HL-60 (cell line): ENCODE data around the gene ENTPD6.

Experiments
- CTCF ChIP-seq: IDR thresholded peaks from one replicate; pipeline ENCODE4 v1.5.1; 2011; ENCODE audit warnings: low read length, control low read depth, inconsistent platforms; ENCODE audit not compliant: insufficient read depth
- POLR2AphosphoS5 ChIP-seq: IDR thresholded peaks from 2 replicates; pipeline ENCODE4 v1.6.1; 2012; ENCODE audit warnings: low read depth
- REST ChIP-seq: IDR thresholded peaks from 2 replicates; pipeline ENCODE4 v1.6.1; 2012; ENCODE audit warnings: low read depth; ENCODE audit not compliant: insufficient replicate concordance
- SPI1 ChIP-seq: IDR thresholded peaks from 2 replicates; pipeline ENCODE4 v1.6.1; 2012; ENCODE audit warnings: low read depth, mild to moderate bottlenecking, borderline replicate concordance

DNA sequence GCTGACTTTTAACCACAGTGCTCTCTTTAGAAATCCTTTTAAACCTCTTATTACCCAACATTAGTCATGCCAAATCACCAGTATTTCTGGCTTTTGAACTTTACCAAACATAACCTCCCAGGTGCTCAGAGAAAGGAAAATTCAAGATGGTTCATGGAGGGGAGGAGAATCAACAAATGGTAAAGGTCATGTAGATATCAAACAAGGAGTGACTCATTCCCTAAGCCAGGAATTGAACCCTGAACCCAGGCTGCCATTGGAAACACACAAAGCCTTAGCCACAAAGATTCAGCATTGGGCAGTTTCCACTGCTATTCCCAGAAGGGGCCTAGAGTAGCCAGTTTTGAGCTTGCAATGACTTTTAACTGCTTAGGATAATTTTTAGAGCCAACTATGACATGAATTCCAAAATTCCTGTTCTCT is 21.6 kb upstream of the ENTPD6 start:
- TF ChIP-seq CTCF, result no peak
- TF ChIP-seq POLR2AphosphoS5, result no peak
- TF ChIP-seq SPI1, result no peak
- no peak for TF ChIP-seq REST
